Stimulated activated CD4-positive, alpha-beta T cell treated with anti-CD3 and anti-CD28 coated beads, Interleukin-12 subunit alpha, Interleukin-12 subunit beta, amount 100 ng/mL, for 24 hours (primary cell): ENCODE data around the gene CYP2W1.
"Not testable (repeated sequence)": the region's sequence is repeated elsewhere in the genome, so short reads cannot be mapped to it uniquely, and the experiment has no call there.

Experiments
- DNase-seq, 2 experiments: peaks; one replicate each; pipeline ENCODE4 v3.0.0-alpha.2; 2020; ENCODE audit warnings: low read depth in 2 of 2

The CYP2W1 gene

DNA sequence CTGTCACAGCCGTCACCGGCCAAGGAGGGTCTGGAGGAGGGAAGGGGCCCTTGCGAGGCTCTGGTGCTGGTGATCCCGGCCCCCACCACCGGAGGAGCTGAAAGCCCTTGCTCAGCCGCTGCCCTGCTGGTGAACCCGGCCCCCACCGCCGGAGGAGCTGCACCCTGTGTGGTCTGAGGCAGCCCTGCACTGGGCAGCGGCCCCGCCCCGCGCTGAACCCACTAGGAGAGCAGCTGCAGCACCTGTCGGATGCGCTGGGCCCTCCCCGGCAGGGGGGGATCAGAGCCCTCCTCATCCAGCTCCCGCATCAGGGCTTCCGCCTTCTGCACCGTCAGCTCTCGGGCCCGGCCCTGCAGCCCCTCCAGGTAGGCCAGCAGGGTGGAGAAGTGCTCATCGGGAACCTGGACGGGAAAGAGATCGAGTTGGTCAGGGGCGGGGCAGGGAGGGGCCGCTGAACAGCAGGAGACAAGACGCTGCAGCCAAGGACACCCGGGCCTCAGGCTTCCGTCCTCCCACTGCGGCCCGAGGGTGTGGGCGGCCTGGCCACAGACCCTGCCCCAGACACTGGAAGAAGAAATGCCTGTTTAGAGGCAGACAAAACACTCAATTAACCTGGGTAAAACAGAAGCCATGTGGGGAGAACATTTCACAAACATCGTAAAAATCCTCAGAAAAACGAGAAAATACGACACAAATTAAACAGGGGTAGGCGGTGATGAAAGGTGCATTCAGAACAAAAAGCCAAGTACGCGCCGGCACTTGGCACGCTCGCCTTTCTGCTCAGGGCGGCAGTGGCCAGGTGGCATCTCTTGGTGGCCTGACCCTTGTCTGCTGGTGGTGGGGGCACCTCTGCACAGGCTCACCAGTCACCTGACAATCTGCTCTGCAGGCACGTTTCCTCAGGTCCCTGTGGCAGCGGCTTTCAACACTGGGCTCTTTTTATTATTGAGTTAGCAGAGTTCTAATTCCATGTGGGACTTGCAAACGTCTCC, 14.7 kb downstream of the CYP2W1 start:
- DNase-seq: no peak

DNA sequence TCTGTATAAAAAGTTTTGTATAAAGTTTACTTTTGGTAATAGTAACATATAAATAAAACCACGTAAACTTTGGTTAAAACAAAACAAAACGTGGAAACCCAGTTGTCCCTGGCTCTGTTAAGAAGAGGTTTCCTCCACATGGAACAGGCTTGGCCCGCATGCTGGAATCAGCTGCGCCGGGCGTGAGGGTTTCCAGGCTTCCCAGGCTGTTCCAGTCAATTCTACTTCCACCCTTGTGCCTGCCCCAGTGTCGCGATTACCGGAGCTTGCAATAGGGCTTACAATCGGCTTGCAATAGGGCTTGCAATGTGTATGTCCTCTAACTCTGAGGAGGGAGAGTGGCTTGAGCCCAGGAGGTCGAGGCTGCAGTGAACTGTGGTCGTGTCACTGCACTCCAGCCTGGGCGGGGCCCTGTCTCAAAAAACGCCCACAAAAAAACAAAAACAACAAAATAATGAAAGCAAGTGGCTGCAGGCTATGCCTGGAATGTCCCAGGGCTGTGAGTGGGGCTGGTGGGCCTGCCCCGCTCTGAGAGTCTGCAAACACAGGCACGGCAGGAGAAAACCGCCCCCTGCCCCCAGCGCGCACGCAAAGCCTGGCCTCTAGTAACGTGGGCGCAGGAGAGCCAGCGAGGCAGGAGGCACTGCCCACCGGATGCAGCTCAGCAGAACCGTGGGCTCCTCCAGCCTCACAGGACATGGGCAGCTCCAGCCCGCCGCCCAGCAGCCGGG, 16.3 kb downstream of the CYP2W1 start:
- DNase-seq: no peak

GRCh38 chr7:999941-1000935, 17.3 kb downstream of the CYP2W1 start:
- no peak for DNase-seq

- not testable (repeated sequence) for DNase-seq
These were observed 18.2 kb downstream of the CYP2W1 start for GRCh38 chr7:1001069-1001770.

DNA sequence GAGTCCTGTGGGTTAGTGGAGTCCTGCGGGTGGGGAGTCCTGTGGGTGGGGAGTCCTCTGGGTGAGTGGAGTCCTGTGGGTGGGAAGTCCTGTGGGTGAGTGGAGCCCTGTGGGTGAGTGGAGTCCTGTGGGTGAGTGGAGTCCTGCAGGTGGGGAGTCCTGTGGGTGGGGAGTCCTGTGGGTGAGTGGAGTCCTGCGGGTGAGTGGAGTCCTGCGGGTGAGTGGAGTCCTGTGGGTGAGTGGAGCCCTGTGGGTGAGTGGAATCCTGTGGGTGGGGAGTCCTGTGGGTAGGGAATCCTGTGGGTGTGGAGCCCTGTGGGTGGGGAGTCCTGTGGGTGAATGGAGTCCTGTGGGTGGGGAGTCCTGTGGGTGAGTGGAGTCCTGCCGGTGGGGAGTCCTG, 19.0 kb downstream of the CYP2W1 start:
- DNase-seq: not testable (repeated sequence)

DNA sequence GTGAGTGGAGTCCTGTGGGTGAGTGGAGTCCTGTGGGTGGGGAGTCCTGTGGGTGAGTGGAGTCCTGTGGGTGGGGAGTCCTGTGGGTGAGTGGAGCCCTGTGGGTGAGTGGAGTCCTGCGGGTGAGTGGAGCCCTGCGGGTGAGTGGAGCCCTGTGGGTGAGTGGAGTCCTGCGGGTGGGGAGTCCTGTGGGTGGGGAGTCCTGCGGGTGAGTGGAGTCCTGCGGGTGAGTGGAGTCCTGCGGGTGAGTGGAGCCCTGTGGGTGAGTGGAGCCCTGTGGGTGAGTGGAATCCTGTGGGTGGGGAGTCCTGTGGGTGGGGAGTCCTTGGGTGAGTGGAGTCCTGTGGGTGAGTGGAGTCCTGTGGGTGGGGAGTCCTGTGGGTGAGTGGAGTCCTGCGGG, 19.5 kb downstream of the CYP2W1 start:
- DNase-seq: not testable (repeated sequence)

- DNase-seq: no peak
These were observed 21.3 kb downstream of the CYP2W1 start for GRCh38 chr7:1004018-1004852.

GRCh38 chr7:1005303-1005702, 22.3 kb downstream of the CYP2W1 start:
- DNase-seq: no peak

GRCh38 chr7:1007901-1008300, 24.9 kb downstream of the CYP2W1 start:
- no peak for DNase-seq

GRCh38 chr7:1008733-1009363, 25.9 kb downstream of the CYP2W1 start:
- DNase-seq: no peak

DNA sequence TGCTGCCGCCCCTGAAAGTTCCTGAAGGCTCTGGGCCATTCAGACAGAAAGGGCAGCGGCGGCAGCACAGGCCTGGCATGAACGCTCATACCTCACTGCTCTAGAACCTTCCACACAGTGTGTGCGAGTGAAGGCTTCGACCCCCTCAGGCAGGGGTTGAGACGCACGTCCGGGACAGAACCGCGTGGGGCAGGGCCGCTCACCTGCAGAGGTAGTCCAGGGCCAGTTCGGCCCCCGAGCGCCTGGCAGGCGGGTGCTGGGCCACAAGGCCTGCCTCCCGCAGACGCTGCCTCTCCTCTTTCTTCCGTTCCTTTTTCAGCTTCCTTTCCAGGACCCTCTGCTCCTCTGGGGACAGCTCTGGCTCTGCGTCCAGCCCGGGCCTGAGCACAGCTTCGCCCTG, 26.8 kb downstream of the CYP2W1 start:
- DNase-seq: no peak

DNA sequence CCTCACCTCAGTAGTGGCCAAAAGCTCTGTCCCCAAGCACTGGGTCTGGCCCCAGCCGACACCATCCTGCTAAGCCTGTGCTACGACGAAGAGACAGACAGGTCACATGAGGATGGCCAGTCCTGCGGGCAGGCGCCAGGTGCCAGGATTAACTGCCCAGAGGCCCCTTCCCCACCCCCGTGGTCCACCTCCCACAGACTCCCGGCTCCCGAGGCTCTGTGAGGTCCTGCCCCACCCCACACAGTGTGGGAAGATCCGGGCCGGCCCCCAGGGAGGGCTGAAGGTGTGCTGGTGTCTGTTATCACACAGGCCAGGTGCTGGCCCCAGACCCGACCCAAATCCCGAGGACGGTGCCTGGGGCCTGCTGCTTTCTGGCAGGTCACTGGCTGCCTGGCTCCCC, 27.2 kb downstream of the CYP2W1 start:
- no peak for DNase-seq

- no peak for DNase-seq
These were observed 28.5 kb downstream of the CYP2W1 start for GRCh38 chr7:1011297-1012003.

- DNase-seq: no peak
These were observed 29.2 kb downstream of the CYP2W1 start for GRCh38 chr7:1012004-1012715.

GRCh38 chr7:1012716-1013095, 29.7 kb downstream of the CYP2W1 start:
- no peak for DNase-seq

DNA sequence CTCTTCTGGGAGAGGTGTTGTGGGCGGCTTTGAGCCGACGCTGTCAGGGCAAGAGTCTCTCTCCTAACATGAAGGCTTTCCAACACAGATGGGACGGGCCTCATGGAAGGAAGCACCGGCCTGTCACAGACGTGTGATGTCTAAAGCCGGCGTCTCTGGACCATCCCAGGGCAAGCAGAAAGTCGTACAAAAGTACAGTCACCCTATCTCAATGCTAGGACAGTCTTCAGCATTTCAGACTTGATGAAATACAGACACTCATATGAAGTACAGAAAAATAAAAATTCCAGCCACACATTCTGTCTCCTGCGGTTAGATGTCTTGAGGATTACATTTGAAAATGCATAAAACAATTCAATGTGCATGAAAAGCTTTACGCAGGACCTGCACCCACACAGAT, 30.6 kb downstream of the CYP2W1 start:
- no peak for DNase-seq

GRCh38 chr7:1014681-1015080, 31.7 kb downstream of the CYP2W1 start:
- DNase-seq: no peak
